ENCODE data around the gene GTPBP2.
"Not testable (repeated sequence)": the region's sequence is repeated elsewhere in the genome, so short reads cannot be mapped to it uniquely, and the experiment has no call there.

The GTPBP2 gene

DNA sequence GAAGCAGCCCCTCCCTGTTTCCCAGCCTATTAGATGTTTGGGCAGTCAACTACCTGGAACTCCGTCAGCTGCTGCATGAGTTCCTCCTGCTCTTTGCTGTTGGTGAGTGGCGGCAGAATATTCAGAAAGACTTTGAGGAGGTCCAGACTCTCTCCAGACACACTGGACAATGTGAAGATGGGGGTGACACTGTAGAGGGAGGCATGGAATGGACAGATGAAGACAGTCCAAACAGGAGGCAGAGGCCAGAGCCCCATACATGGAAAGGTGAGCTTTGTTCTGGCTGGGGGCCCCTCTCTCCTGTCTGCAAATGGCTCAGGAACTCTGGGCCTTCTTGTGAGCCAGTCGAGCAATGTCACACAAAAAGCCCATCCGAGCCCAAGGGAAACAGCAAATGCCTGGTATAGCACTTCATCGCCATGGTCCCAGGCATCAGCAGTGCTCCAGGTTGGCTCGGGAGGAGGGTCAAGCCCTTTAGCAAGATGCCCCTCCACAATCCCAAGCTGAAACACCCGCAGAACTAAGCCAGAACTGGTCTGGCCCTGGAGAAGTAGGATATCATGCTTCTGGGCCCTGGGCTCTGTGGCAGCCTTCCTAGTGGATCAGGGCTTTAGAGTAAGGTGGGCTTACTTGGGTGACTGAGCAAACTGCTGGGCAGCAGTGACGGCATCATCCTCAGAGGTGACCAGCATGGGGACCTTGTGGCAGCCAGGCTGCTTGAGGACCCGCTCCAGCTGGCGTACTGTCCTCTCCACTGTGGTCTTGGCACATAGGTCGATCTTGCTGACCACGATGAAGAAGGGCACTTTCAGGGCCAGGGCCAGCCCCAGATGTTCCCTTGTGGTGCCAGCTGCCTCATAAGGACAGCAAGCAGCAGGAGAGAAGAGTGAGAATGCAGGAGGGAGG is 4.9 kb downstream of the GTPBP2 start:
- no peak for DNase-seq

DNA sequence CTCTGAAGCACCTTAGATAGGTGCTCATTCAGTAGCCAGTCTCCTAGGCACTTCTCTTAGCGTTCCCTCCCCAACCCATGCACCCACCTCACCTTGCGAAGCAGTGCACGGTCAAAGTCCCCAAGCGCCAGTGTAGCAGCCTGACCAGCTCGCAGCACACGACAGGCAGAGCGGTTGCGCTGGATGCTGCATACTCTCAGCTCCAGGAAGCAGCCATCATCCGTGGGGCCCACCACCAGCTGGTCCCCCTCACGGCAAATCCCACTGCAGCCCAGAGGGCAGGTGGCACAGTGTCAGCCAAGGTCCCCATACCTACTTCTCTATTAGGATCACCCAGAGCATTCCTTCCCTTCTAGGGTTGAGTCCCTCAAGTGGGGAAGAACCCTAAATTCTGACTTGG is 6.5 kb downstream of the GTPBP2 start:
- no peak for DNase-seq

DNA sequence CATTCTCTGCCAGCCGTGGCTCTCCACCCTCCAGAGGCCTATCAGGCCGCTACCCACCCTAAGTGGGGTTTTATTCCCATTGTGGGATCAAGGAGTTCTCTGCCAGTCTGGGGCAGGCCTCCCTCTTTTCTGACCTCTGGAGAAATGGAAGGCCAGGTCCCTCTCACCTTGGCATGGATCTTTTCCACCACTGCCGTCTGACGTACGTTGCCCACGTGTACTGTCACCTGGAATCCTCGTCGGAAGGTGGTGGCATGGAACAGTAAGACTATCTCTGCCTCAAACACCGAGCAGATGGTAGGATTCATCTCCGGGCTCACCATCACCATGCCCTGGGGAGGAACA is 7.3 kb downstream of the GTPBP2 start:
- no peak for DNase-seq

DNA sequence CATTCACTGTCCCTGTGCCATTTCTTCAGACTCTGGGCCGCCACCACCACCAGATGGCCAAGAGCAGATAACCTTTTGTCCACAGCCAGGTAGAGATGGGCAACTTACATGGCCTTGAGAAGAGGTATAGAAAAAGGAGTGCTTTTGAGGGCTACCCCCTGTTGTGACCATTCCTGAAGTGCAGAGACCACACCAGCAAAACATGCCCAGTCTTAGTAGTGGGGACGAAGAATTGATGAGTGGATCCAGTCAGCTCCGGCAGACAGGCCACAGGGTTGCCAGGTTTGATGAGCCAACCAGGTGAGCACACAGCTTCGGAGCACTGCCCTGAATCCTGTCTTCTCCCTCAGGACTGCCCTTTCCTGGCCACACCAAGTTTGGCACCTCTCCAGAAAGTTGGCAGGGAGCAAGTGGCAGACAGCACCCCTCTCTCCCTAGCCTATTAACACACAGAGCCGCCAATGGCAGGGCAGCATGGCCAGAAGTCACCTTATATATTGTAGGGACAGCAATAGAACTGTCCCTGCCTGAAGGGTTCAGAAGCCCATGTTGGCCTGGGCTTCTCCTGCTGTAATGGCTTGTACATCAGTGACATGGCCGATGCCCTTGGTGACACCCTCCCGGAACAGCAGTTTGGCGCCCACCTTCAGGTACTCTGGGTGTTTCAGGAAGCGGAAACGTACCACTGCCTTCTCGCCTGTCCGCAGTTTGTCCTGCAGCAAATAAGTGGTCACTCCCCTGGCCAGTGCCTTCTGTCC is 7.8 kb downstream of the GTPBP2 start:
- no peak for DNase-seq

DNA sequence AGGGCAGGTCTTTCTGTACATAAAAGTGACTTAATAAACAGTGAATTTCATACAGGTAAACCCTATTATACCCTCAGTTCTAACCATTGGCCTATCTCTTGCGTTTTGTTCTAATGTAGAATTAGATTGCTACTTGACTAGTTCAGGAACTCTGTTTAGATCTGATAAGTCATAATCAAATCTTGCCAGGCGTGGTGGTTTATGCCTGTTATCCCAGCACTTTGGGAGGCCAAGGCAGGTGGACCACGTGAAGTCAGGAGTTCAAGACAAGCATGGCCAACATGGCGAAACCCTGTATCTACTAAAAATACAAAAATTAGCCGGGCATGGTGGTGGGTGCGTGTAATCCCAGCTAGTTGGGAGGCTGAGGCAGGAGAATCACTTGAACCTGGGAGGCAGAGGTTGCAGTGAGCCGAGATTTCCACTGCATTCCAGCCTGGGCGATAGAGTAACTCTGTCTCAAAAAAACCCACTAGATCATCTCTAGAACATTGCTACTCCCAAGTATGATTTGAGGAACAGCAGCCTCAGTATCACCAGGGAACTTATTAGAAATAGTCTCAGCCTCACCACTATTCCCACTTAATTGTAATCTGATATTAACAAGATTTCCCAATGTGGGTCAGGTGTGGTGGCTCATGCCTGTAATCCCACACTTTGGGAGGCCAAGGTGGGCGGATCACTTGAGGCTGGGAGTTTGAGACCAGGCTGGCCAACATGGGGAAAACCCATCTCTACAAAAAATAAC is 12.2 kb downstream of the GTPBP2 start:
- no peak for DNase-seq

DNA sequence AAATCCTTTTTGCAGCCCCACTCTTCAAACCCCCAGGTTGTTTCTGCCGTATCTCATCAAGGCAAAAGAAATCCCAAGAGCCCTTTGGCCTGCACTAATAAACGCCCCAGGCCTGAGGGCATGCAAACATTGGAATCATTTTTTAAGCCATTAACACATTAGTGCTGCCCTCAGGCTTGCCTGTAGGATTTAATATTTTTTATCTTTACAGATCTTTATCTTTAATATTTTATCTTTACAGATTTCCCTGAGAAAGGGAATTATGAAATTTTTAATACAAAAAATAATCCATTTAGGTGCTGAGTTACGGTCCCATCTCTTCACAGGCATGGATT is 14.7 kb downstream of the GTPBP2 start:
- DNase-seq: no peak

DNA sequence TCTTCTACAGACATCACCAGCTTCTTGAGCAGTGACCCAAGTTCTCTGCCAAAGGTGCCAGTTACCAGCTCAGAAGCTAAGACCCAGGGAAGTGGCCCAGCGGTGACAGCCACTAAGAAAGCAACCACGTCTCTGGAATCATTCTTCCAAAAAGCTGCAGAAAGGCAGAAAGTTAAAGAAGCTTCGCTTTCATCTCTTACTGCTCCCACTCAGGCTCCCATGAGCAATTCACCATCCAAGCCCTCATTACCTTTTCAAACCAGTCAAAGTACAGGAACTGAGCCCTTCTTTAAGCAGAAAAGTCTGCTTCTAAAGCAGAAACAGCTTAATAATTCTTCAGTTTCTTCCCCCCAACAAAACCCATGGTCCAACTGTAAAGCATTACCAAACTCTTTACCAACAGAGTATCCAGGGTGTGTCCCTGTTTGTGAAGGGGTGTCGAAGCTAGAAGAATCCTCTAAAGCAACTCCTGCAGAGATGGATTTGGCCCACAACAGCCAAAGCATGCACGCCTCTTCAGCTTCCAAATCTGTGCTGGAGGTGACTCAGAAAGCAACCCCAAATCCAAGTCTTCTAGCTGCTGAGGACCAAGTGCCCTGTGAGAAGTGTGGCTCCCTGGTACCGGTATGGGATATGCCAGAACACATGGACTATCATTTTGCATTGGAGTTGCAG is 15.2 kb downstream of the GTPBP2 start:
- no peak for DNase-seq

DNA sequence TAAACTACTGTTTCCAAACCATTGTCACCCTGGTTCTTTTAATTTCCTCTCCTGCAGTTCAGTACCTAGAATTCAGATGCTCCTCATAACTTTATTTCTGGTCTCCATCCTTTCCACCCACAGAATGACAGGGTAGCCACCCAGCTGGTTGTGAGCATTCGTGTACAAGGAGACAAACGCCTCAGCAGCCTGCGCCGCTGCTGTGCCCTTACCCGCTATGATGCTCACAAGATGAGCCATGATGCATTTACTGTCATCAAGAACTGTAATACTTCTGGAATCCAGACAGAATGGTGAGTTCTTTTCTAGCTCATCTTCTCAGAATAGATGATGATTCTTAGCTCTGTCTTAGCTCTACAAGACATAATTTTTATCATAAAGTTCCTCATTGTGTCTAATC is 18.6 kb downstream of the GTPBP2 start:
- DNase-seq: no peak

DNA sequence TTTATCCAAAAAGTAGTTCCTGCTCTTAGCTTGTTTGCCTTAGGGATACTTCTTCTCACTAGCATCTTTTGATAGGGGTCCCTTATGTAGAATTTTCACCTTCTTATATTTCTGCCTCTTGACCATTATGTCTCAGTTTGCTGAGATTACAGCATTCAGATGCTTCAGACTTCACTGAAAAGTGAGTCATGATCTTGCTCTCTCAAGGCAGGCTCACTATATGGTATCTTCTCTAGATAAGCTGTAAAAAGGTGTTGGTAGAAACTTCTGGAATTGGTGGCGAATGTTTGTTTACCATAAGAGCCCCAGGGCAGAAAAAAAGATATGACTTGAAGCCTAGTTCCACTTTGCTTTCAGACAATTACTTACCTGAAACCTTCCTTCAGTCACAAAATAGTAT is 19.7 kb downstream of the GTPBP2 start:
- no peak for DNase-seq

DNA sequence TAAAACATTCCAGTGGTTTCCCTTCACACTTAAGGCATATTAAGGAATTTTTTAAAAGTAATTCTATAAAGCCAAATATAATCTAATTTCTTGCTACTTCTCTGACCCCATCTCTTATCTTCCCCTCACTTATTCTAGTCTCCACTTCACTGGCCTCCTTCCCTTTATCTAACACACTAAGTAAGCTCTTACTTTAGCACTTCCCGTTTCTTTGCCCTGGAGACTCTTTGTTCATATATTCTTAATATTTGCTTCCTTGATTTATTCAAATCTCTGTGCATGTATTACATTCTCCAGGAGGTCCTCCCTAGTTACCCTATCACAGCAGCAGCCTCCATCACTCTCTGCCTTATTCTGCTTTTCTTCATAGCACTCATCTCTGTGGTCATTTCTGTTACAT is 20.3 kb downstream of the GTPBP2 start:
- no peak for DNase-seq

DNA sequence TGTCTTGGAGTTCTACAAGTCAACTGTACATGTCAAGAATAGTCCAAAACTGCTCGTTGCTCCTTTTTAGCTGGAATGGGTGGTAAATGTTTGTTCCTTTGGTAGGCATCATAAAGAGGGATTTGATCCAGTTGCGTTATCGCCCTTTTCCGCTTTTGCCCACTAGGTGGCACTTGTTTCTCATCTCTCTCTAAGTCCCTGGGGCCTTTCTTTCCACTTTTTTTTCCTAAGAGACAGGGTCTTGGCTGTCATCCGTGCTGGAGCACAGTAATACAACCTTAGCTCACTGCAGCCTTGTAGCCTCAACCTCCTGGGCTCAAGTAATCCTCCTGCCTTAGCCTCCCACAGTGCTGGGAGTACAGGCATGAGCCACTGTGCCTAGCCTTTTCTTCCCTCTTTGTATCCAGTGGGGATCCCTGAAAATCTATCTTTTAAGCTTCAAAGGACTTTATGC is 20.7 kb downstream of the GTPBP2 start:
- DNase-seq: peak; percentile 76

DNA sequence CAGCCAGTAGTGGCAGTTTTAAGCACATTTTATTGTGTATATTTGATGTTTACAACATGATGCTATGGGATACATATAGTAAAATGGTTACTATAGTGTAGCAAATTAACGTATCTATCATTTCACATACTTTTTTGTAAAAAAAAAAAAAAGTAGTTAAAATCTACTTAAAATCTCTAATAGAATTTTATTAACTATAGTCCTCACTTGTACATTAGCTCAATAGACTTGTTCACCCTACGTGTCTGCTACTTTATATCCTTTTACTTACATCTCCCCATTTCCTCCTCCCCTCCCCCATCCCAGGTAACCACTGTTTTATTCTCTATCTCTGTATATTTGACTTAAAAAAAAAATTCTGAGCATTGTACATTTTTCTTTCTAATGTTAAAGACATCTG is 23.0 kb downstream of the GTPBP2 start:
- no peak for DNase-seq

DNA sequence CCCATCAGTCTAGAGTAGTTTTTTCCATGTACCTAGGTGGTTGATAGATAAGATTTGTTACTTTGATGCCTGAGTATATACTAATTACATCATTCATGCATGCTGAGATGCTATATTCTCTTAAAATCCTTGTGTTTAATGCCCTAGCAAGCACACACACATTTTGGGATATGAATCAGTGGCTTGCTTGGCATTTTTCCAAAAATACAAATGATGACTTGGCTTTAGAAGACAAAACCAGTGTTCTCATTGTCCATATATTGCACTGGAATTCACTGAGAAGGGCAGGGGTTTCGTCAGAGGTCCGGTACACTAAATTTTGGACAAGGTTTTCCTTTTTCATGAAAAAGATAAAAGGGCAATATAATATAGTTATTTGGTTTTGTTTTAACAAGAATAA is 24.9 kb downstream of the GTPBP2 start:
- no peak for DNase-seq

DNA sequence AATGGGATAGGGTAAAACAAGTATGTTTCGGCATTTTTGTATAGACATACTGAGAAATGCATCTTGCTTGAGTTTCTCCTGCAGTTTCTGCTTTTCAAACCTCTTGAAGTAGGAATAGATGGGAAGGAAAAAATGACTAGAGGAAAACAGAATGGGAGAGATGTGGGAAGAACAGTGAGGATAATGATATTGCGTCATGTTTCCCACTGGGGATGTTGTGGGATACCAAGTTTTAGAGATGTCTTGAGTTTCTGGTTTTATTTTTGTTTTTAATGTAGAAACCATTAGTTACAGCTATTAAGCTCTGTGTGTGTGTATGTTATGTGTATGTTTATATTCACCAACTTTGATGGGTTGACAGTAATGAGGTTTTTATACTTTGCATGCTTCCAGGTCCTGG is 28.5 kb downstream of the GTPBP2 start:
- no peak for DNase-seq

DNA sequence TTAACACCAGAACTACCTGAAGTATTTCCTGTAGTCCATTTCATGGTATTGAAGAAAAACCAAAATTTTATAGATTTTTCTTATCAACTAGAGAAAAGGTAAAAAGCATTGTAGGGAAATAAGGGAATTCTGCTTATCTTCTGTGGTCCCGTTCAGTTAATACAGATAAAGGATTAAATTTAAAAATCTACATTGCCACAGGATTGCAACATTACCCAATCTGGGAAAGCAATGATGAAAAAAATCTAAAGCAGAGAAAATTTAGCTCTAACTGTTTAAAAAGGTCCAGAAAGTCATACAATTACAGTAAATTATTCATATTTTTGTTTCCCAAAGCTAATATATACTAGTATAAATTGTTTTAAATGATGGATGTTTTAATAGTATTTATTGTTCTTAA is 35.1 kb downstream of the GTPBP2 start:
- DNase-seq: no peak

DNA sequence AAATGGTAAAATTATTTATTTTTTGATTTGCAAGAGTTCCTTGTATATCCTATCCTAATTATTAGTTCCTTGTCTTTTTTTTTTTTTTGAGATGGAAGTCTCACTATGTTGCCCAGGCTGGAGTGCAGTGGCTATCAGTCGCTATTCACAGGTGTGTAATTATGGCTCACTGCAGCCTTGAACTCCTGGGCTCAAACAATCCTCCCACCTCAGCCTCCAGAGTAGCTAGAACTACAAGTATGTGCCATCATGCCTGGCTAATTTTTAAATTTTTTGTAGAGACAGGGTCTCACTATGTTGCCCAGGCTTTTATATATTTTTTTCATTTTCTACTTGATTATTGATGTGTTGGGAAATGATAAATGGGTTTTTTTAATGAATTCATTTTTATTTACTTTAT is 39.5 kb downstream of the GTPBP2 start:
- not testable (repeated sequence) for DNase-seq

DNA sequence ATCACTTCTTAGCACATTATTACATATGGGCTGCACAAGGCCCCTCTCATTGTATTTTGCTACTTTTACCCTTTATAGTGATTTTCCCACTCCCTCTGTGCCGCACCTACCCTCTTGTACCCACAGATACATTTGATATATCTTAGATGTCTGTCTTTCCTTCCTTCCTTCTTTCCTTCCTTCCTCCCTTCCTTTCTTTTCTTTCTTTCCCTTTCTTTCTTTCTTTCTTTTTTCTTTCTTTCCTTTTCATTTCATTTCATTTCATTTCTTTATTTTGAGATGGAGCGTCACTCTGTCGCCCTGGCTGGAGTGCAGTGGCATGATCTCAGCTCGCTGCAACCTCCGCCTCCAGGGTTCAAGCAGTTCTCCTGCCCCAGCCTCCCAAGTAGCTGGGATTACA is 40.9 kb downstream of the GTPBP2 start:
- no peak for DNase-seq

DNA sequence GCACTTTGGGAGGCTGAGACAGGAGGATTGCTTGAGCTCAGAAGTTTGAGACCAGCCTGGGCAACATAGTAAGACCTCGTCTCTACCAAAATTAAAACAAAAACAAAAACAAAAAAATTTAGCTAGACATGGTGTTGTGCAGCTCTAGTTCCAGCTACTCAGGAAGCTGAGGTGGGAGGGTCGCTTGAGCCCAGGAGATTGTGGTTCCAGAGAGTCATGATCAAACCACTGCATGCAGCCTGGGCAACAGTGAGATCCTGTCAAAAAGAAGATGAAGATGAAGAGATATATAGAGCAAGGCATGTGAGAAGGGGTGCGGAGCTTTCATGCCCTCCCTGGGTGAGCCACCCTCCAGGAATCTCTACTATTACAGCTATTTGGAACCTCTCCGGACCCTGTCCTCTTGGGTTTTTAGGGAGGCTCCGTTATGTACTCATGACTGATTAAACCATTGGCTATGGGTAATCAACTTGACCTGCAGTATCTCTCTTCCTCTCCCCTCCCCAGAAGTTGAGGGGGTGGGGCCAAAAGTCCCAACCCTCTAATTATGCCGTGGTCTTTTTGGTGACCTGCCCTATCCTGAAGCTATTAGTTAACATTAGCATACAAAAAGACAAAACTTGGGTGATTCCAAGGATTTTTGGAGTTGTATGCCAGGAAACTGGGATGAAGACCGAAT is 44.0 kb downstream of the GTPBP2 start:
- no peak for DNase-seq

DNA sequence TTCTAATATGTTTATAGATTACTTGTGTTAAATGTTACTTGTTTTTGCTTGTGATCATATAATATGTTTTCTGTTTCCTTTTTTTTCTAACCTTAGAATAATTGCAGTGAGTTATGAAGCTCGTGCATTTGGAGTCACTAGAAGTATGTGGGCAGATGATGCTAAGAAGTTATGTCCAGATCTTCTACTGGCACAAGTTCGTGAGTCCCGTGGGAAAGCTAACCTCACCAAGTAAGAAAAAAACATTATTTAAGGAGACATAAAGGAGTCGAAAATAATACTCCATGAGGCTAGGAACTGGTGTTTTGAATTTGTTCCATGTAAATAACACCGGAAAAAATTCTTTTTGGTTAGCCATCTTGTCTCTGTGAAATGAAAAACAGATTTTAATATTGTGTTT is 46.2 kb downstream of the GTPBP2 start:
- DNase-seq: no peak

DNA sequence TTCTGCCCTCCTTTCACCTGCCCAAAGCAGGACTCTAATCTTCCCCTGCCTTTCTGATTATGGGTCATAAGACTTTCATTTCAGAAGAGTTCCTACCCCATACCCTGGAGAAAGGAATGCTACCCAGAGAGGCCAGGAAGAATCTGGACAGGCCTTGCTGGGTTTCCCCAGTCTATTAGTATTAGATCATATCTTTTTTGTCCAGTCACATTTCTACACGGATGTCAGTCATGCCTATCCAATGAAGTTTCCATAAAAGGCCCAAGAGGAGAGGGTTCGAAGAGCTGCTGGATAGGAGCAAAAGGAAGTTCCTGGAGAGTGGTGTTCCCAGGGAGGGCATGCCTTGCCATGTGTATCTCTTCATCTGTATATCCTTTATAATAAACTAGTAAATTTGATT is 49.9 kb downstream of the GTPBP2 start:
- no peak for DNase-seq

DNA sequence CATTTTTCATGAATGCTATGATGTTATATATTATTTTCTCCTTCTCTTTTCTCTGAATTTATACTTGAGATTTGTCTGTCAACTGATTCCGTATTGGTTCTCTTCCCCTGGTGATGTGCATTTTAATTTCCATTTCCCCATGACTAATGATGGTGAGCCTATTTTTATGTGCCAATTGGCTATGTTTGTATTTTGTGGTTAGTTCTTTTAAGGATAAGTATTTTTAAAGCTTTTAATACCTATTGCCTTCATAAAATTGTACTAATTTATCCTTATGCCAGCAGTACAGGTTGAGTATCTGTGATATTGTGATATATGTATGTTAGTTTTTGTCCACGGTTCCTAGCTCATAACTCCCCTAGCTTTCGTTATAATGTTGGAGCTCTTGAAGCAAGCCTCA is 50.3 kb downstream of the GTPBP2 start:
- DNase-seq: no peak

DNA sequence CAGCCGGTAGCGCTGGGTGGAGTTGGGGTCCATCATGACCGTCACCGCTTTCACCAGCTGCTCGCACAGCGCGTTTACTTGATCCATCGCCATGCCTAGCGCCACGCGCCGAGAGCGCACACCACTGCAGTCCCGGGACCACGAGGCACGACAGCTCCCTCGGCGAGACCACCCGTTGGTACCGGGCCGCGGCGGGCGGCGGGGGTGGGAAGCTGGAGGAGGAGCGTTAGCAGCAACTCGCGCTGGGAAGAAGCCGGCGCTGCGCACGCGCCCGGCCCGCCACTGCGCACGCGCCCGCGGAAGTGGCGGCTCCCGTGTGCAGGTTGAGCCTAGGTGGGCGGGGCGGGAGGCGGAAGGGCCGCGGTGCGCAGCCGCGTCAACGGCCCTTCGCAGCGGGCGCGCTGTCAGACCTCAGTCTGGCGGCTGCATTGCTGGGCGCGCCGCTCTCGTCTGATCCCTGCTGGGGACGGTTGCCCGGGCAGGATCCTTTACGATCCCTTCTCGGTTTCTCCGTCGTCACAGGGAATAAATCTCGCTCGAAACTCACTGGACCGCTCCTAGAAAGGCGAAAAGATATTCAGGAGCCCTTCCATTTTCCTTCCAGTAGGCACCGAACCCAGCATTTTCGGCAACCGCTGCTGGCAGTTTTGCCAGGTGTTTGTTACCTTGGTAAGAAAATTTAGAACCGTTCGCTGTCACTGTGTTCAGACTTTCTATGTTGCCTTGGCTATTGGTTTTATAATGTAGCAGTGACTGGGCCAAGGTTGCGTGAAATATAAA is 53.1 kb downstream of the GTPBP2 start, which contains the start of the genes POLH and XPO5:
TSS of gene POLH (plus strand) at position 414 of the 780 bp plus-strand sequence. CDS start 6,135 bp downstream, outside the sequence.
TSS of gene XPO5 (minus strand) at position 267 of the 780 bp plus-strand sequence. CDS start at position 93, 174 bp downstream.
- peak; percentile 97 for DNase-seq

Data from NCI-H1092 treated with DMSO at 0.1 percent for 48 hours (cell line).